HEK293 (cell line): Measurements from ENCODE around the gene OSBP.

Source experiments
- BCL11A ChIP-seq: fragments of 450-650 bp; formaldehyde crosslinking; IDR thresholded peaks from 2 replicates; pipeline ENCODE4 v1.5.1; 2016; ENCODE audit warnings: low read depth, missing biosample characterization, missing genetic modification characterization
- TRIM28 ChIP-seq: IDR thresholded peaks from 2 replicates; pipeline ENCODE4 v1.6.1; 2011; ENCODE audit warnings: low read length, control low read depth, borderline replicate concordance
- ZFP41 ChIP-seq: fragments of 450-650 bp; formaldehyde crosslinking; IDR thresholded peaks from 2 replicates; pipeline ENCODE4 v1.5.1; 2016; ENCODE audit warnings: missing biosample characterization, missing genetic modification characterization, borderline replicate concordance
- ZNF157 ChIP-seq: fragments of 450-650 bp; formaldehyde crosslinking; IDR thresholded peaks from 2 replicates; pipeline ENCODE4 v1.5.1; 2016; ENCODE audit warnings: missing biosample characterization, missing genetic modification characterization
- ZNF23 ChIP-seq: fragments of 450-650 bp; formaldehyde crosslinking; IDR thresholded peaks from 2 replicates; pipeline ENCODE4 v1.5.1; 2016; ENCODE audit warnings: missing biosample characterization, missing genetic modification characterization, borderline replicate concordance
- ZSCAN23 ChIP-seq: fragments of 450-650 bp; formaldehyde crosslinking; IDR thresholded peaks from 2 replicates; pipeline ENCODE4 v1.5.1; 2016; ENCODE audit warnings: missing biosample characterization, missing genetic modification characterization
- ZSCAN30 ChIP-seq: fragments of 450-650 bp; IDR thresholded peaks from 2 replicates; pipeline ENCODE4 v1.5.1; 2018; ENCODE audit warnings: missing biosample characterization, mild to moderate bottlenecking, missing genetic modification characterization, moderate library complexity
- TF ChIP-seq, protein P1 (sequence below): fragments of 450-650 bp; formaldehyde crosslinking; IDR thresholded peaks from 2 replicates; pipeline ENCODE4 v1.5.1; 2016; ENCODE audit warnings: missing biosample characterization, missing genetic modification characterization
- TF ChIP-seq, protein P2 (sequence below): fragments of 450-650 bp; formaldehyde crosslinking; IDR thresholded peaks from 2 replicates; pipeline ENCODE4 v1.5.1; 2016; ENCODE audit warnings: missing biosample characterization, missing genetic modification characterization

DNA sequence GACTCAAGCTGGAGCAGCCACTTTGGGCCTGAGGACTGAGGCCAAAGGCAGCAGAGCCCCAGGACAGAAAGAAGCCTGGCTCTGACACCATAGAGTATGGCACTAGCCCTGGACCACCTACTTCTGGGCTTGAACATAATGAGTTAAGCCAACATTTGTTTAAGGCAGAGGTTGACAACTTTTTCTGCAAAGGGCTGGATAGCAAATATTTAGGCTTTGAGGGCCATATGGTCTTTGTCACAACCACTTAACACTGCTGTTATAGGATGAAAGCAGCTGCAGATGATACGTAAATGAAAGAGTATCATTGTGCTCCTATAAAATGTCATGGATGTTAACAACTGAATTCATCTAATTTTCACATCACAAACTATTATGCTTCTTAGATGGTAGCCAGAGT, 16.6 kb downstream of the OSBP start:
- TF ChIP-seq, protein P1, sequence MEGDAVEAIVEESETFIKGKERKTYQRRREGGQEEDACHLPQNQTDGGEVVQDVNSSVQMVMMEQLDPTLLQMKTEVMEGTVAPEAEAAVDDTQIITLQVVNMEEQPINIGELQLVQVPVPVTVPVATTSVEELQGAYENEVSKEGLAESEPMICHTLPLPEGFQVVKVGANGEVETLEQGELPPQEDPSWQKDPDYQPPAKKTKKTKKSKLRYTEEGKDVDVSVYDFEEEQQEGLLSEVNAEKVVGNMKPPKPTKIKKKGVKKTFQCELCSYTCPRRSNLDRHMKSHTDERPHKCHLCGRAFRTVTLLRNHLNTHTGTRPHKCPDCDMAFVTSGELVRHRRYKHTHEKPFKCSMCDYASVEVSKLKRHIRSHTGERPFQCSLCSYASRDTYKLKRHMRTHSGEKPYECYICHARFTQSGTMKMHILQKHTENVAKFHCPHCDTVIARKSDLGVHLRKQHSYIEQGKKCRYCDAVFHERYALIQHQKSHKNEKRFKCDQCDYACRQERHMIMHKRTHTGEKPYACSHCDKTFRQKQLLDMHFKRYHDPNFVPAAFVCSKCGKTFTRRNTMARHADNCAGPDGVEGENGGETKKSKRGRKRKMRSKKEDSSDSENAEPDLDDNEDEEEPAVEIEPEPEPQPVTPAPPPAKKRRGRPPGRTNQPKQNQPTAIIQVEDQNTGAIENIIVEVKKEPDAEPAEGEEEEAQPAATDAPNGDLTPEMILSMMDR (tag by site-specific recombination) = no peak
- no peak for TF ChIP-seq TRIM28
- no peak for TF ChIP-seq ZNF157
- no peak for TF ChIP-seq ZNF23 (tag by site-specific recombination)
- TF ChIP-seq, protein P2, sequence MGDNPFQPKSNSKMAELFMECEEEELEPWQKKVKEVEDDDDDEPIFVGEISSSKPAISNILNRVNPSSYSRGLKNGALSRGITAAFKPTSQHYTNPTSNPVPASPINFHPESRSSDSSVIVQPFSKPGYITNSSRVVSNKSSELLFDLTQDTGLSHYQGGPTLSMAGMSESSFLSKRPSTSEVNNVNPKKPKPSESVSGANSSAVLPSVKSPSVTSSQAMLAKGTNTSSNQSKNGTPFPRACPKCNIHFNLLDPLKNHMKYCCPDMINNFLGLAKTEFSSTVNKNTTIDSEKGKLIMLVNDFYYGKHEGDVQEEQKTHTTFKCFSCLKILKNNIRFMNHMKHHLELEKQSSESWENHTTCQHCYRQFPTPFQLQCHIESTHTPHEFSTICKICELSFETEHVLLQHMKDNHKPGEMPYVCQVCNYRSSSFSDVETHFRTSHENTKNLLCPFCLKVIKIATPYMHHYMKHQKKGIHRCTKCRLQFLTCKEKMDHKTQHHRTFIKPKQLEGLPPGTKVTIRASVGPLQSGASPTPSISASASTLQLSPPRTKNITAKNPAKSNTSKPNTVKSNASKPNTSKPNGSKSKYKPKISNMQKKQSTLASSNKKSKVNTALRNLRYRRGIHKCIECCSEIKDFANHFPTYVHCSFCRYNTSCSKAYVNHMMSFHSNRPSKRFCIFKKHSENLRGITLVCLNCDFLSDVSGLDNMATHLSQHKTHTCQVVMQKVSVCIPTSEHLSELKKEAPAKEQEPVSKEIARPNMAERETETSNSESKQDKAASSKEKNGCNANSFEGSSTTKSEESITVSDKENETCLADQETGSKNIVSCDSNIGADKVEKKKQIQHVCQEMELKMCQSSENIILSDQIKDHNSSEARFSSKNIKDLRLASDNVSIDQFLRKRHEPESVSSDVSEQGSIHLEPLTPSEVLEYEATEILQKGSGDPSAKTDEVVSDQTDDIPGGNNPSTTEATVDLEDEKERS (tag by site-specific recombination) = no peak
- TF ChIP-seq ZFP41 = no peak
- no peak for TF ChIP-seq ZSCAN30
- no peak for TF ChIP-seq ZSCAN23 (tag by site-specific recombination)
- no peak for TF ChIP-seq BCL11A (tag by site-specific recombination)
